PC-9 (cell line): ENCODE results near the gene SMC4. TPM values are rescaled to one million over a fixed set of nuclear protein-coding genes. Genes with fewer than 3 reads are reported as not detected.

ENCODE experiments used
- BruUV-seq: library from RNA; stranded (reverse); fragments of 400-500 nt; replicated peaks from 2 replicates; lab custom pipeline; 2021; lab: Mats Ljungman, UMichigan
- CTCF ChIA-PET: fragments of 300-600 bp; sonication (Branson Sonifier 250); formaldehyde crosslinking; loops from one replicate; lab custom pipeline; 2022; ENCODE audit warnings: antibody characterized with exemption; lab: Charles Lee
- POLR2A ChIA-PET: fragments of 300-600 bp; sonication (Branson Sonifier 250); formaldehyde crosslinking; loops from one replicate; lab custom pipeline; 2022; ENCODE audit warnings: antibody characterized with exemption; ENCODE audit not compliant: unreplicated experiment; lab: Charles Lee
- DNase-seq, 2 experiments: peaks; one replicate each; pipeline versions ENCODE4 v3.0.0 to v3.0.0-alpha.2; 2015 to 2022; ENCODE audit warnings: mixed read lengths in 1 of 2
- H2AFZ ChIP-seq: fragments of 200-600 bp; sonication (generic); 2 replicates; pipeline ENCODE4 v1.8.1; 2017; ENCODE audit warnings: antibody characterized with exemption
- H3F3A ChIP-seq: fragments of 200-600 bp; sonication (generic); 2 replicates; pipeline ENCODE4 v1.8.1; 2017; ENCODE audit warnings: antibody characterized with exemption, mild to moderate bottlenecking, low read depth; ENCODE audit not compliant: insufficient read depth
- H3K27ac ChIP-seq: fragments of 200-600 bp; sonication (generic); 2 replicates; pipeline ENCODE4 v1.6.1; 2016; ENCODE audit warnings: mixed run types
- H3K27me3 ChIP-seq: fragments of 200-600 bp; sonication (generic); 2 replicates; pipeline ENCODE4 v1.6.1; 2016; ENCODE audit warnings: low read depth, mixed run types; ENCODE audit not compliant: insufficient read depth
- H3K36me3 ChIP-seq: fragments of 200-600 bp; sonication (generic); 2 replicates; pipeline ENCODE4 v1.6.1; 2016; ENCODE audit warnings: low read depth, mixed run types
- H3K4me1 ChIP-seq: fragments of 200-600 bp; sonication (generic); replicated peaks from 2 replicates; pipeline ENCODE4 v1.6.1; 2016; ENCODE audit warnings: mixed run types; ENCODE audit not compliant: insufficient read depth
- H3K4me2 ChIP-seq: fragments of 200-600 bp; sonication (generic); 2 replicates; pipeline ENCODE4 v1.6.1; 2017; ENCODE audit warnings: mixed run types
- H3K4me3 ChIP-seq: fragments of 200-600 bp; sonication (generic); 2 replicates; pipeline ENCODE4 v1.6.1; 2016; ENCODE audit warnings: mixed run types
- H3K79me2 ChIP-seq: fragments of 200-600 bp; sonication (generic); 2 replicates; pipeline ENCODE4 v1.6.1; 2017; ENCODE audit warnings: low read depth, mixed run types
- H3K9me2 ChIP-seq: fragments of 200-600 bp; sonication (generic); 2 replicates; pipeline ENCODE4 v1.8.1; 2017; ENCODE audit warnings: mild to moderate bottlenecking; ENCODE audit not compliant: insufficient read depth
- H3K9me3 ChIP-seq: fragments of 200-600 bp; sonication (generic); 2 replicates; pipeline ENCODE4 v1.8.1; 2016; ENCODE audit warnings: low read depth; ENCODE audit not compliant: insufficient read depth
- H4K20me1 ChIP-seq: fragments of 200-600 bp; sonication (generic); 2 replicates; pipeline ENCODE4 v1.8.1; 2017; ENCODE audit not compliant: insufficient read depth
- EZH2 ChIP-seq: fragments of 200-600 bp; sonication (generic); IDR thresholded peaks from 2 replicates; pipeline ENCODE4 v1.8.0; 2017; ENCODE audit warnings: antibody characterized with exemption, low read depth
- intact Hi-C: fragments of 100-400 bp; cut with micrococcal nuclease; formaldehyde crosslinking; loops from one replicate; pipeline ENCODE4 v1.10.0; 2022; ENCODE audit not compliant: unreplicated experiment
- total RNA-seq: library from RNA; stranded (reverse); gene quantifications from 2 replicates; pipeline ENCODE4 v1.2.3, GENCODE V29; 2021
- TF ChIP-seq, protein P1 (sequence below): fragments of 200-600 bp; sonication (generic); conservative IDR thresholded peaks from 2 replicates; pipeline ENCODE4 v1.6.1; 2017; ENCODE audit warnings: mixed run types, antibody characterized with exemption, mild to moderate bottlenecking, moderate library complexity

The SMC4 gene
- total RNA-seq, 1 experiment from 2014 or later = 181 TPM

DNA sequence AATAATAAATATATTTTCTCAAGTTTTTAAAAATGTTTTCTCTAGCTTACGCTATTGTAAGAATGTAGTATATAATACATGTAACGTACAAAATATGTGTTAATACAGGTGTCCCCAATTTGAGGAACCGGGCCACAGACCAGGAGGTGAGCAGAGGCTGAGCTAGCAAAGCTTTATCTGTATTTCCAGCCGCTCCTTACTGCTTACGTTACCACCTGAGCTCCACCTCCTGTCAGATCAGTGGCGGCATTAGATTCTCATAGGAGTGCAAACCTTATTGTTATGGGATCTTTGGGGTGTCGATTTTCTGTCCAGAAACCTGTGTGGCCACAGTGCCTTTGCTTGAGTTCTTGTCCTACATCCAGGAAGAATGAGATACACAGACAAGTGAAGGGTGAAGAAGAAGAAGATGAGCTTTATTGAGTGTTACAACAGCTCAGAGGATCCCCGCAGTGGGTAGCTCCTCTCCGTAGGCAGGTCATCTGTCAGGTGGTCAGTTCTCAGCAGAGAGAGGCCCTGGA is 60.1 kb downstream of the SMC4 start:
- no peak overlapping the region for H2AFZ ChIP-seq
- H3K4me1 ChIP-seq = no peaks in the 10 kb centered on the region
- H3K4me3 ChIP-seq = no peak overlapping the region
- no peaks in the 10 kb centered on the region for H3K79me2 ChIP-seq
- no TSS peak for BruUV-seq
- no peak overlapping the region for H3K4me2 ChIP-seq
- H3K36me3 ChIP-seq = no peaks in the 10 kb centered on the region
- no peaks in the 10 kb centered on the region for H3K9me2 ChIP-seq
- no peak for DNase-seq
- CTCF ChIA-PET = interaction anchor here (0.6 kb wide), 1 partner anchor 46 kb away, joined by 4 read pairs; no protein-coding TSS in a partner anchor
- H3K9me3 ChIP-seq = no peaks in the 10 kb centered on the region
- H3F3A ChIP-seq = no peaks in the 10 kb centered on the region
- no peak overlapping the region for H3K27ac ChIP-seq
- no peaks in the 10 kb centered on the region for H4K20me1 ChIP-seq
- intact Hi-C loops = no loop called here
- POLR2A ChIA-PET = interaction anchor here (0.6 kb wide), 1 partner anchor 649 kb away, joined by 4 read pairs; no protein-coding TSS in a partner anchor
- H3K27me3 ChIP-seq = no peaks in the 10 kb centered on the region
- TF ChIP-seq EZH2 = no peak
- TF ChIP-seq, protein P1, sequence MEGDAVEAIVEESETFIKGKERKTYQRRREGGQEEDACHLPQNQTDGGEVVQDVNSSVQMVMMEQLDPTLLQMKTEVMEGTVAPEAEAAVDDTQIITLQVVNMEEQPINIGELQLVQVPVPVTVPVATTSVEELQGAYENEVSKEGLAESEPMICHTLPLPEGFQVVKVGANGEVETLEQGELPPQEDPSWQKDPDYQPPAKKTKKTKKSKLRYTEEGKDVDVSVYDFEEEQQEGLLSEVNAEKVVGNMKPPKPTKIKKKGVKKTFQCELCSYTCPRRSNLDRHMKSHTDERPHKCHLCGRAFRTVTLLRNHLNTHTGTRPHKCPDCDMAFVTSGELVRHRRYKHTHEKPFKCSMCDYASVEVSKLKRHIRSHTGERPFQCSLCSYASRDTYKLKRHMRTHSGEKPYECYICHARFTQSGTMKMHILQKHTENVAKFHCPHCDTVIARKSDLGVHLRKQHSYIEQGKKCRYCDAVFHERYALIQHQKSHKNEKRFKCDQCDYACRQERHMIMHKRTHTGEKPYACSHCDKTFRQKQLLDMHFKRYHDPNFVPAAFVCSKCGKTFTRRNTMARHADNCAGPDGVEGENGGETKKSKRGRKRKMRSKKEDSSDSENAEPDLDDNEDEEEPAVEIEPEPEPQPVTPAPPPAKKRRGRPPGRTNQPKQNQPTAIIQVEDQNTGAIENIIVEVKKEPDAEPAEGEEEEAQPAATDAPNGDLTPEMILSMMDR = no peak

DNA sequence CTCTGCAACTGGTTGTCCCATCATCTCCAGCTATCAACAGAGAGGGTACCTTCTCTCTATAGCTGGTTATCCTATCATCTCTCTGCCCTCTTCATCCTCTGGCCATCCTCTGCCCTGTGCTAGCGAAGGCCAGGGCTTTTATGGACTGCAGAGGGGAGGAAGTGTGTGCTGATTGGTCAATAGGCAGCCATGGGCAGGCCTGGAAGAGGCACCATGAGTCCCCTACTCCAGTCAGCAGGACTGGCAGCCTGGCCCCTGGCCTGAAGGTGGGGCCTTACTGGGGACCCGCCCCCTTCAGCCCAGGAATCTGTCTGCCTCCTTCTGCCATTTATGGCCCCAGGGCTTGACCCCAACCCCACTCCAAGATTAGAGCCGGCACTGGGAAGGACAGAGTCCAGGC is 60.6 kb downstream of the SMC4 start:
- H3K9me3 ChIP-seq = no peaks in the 10 kb centered on the region
- H2AFZ ChIP-seq = no peak overlapping the region
- BruUV-seq = no TSS peak
- DNase-seq = no peak
- H3K4me1 ChIP-seq = no peaks in the 10 kb centered on the region
- CTCF ChIA-PET = no interaction called here
- no peak overlapping the region for H3K4me3 ChIP-seq
- no peak overlapping the region for H3K27ac ChIP-seq
- no peak overlapping the region for H3K4me2 ChIP-seq
- no peaks in the 10 kb centered on the region for H4K20me1 ChIP-seq
- intact Hi-C loops = no loop called here
- no peaks in the 10 kb centered on the region for H3F3A ChIP-seq
- no peaks in the 10 kb centered on the region for H3K27me3 ChIP-seq
- POLR2A ChIA-PET = no interaction called here
- no peaks in the 10 kb centered on the region for H3K9me2 ChIP-seq
- no peaks in the 10 kb centered on the region for H3K36me3 ChIP-seq
- no peaks in the 10 kb centered on the region for H3K79me2 ChIP-seq
- TF ChIP-seq, protein P1 = no peak
- no peak for TF ChIP-seq EZH2

DNA sequence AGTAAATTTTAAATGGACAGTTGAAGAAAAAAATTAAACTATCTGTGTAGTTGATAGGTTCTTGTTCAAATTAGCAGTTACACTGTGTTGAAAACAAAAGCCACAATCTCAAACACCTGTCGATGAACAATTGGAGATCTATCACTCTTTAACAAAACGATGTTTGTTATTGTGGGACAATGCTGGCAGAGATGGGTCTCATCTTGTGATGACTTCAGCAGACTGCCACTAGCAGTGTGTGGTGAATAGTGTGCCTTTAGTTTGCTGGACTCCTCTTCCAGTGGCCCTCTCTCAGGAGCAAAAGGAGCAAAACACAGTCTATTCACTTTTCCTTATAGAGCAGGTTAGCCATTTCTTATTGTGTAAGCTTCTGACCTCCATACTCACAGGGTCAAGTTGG is 64.9 kb downstream of the SMC4 start:
- CTCF ChIA-PET = interaction anchor here (0.6 kb wide), 1 partner anchor 528 kb away, joined by 3 read pairs; no protein-coding TSS in a partner anchor

More for the DNA sequence above, 64.9 kb downstream of the SMC4 start:
- BruUV-seq = no TSS peak
- POLR2A ChIA-PET = no interaction called here
- H3K4me3 ChIP-seq = no peak overlapping the region
- no peak overlapping the region for H3K27ac ChIP-seq
- no peaks in the 10 kb centered on the region for H3K27me3 ChIP-seq
- no peaks in the 10 kb centered on the region for H4K20me1 ChIP-seq
- no peak overlapping the region for H3K4me2 ChIP-seq
- DNase-seq = no peak
- H2AFZ ChIP-seq = no peak overlapping the region
- H3K4me1 ChIP-seq = no peaks in the 10 kb centered on the region
- H3K36me3 ChIP-seq = no peaks in the 10 kb centered on the region
- no peaks in the 10 kb centered on the region for H3F3A ChIP-seq
- TF ChIP-seq EZH2 = no peak
- TF ChIP-seq, protein P1 = no peak
- intact Hi-C loops = no loop called here
- no peaks in the 10 kb centered on the region for H3K9me3 ChIP-seq
- no peaks in the 10 kb centered on the region for H3K9me2 ChIP-seq
- H3K79me2 ChIP-seq = no peaks in the 10 kb centered on the region
